CD4-positive, alpha-beta T cell treated with Interleukin-12 subunit alpha and Interleukin-12 subunit beta, for 1 hour (primary cell): ENCODE data around the gene PDE4D.
"Not testable (repeated sequence)": the region's sequence is repeated elsewhere in the genome, so short reads cannot be mapped to it uniquely, and the experiment has no call there.

Experiments
- DNase-seq: peaks from one replicate; pipeline ENCODE4 v3.0.0-alpha.2; 2020

PDE4D gene

GRCh38 chr5:59090323-59090722 is 803.2 kb downstream of the PDE4D start:
- no peak for DNase-seq

- no peak for DNase-seq
Measured at GRCh38 chr5:59089767-59090166, 803.8 kb downstream of the PDE4D start.

GRCh38 chr5:59088546-59088945 is 805.0 kb downstream of the PDE4D start:
- no peak for DNase-seq

GRCh38 chr5:59086024-59086423 is 807.5 kb downstream of the PDE4D start:
- no peak for DNase-seq

GRCh38 chr5:59081693-59082092 is 811.8 kb downstream of the PDE4D start:
- no peak for DNase-seq

GRCh38 chr5:59079622-59080620 is 813.6 kb downstream of the PDE4D start:
- DNase-seq: no peak

GRCh38 chr5:59071755-59072549 is 821.6 kb downstream of the PDE4D start:
- DNase-seq: no peak

- no peak for DNase-seq
Measured at GRCh38 chr5:59069438-59070079, 824.0 kb downstream of the PDE4D start.

- DNase-seq: no peak
Measured at GRCh38 chr5:59067956-59068656, 825.4 kb downstream of the PDE4D start.

GRCh38 chr5:59066367-59067163 is 827.0 kb downstream of the PDE4D start:
- DNase-seq: no peak

GRCh38 chr5:59065554-59065953 is 828.0 kb downstream of the PDE4D start:
- DNase-seq: no peak

GRCh38 chr5:59064293-59064692 is 829.2 kb downstream of the PDE4D start:
- no peak for DNase-seq

GRCh38 chr5:59062986-59063683 is 830.4 kb downstream of the PDE4D start:
- no peak for DNase-seq

GRCh38 chr5:59061377-59061776 is 832.1 kb downstream of the PDE4D start:
- DNase-seq: no peak

GRCh38 chr5:59058969-59059687 is 834.4 kb downstream of the PDE4D start:
- DNase-seq: no peak

GRCh38 chr5:59058237-59058636 is 835.3 kb downstream of the PDE4D start:
- DNase-seq: no peak

- DNase-seq: not testable (repeated sequence)
Measured at GRCh38 chr5:59056599-59056998, 836.9 kb downstream of the PDE4D start.

GRCh38 chr5:59055745-59056448 is 837.6 kb downstream of the PDE4D start:
- DNase-seq: no peak

- no peak for DNase-seq
Measured at GRCh38 chr5:59054963-59055528, 838.5 kb downstream of the PDE4D start.
